BJ (cell line): ENCODE data around the gene GPD2. TPM values are rescaled to one million over a fixed set of nuclear protein-coding genes. Genes with fewer than 3 reads are reported as not detected.

Experiments
- CTCF ChIA-PET: fragments of 350-600 bp; formaldehyde crosslinking; extraction: SDS; loops from one replicate; lab custom pipeline; 2021; ENCODE audit warnings: antibody characterized with exemption, inconsistent platforms; lab: Yijun Ruan, JAX
- POLR2A ChIA-PET: fragments of 300-600 bp; sonication (Branson Sonifier 250); formaldehyde crosslinking; extraction: SDS; loops from one replicate; lab custom pipeline; 2021; ENCODE audit warnings: antibody characterized with exemption; lab: Charles Lee
- DNase-seq: peaks from one replicate; pipeline ENCODE4 v3.0.0-alpha.2; 2011; ENCODE audit warnings: low read depth
- H3K27me3 ChIP-seq: 2 replicates; pipeline ENCODE4 v1.6.0; 2011; ENCODE audit warnings: low read length; ENCODE audit not compliant: control insufficient read depth, insufficient read depth
- H3K36me3 ChIP-seq: 2 replicates; pipeline ENCODE4 v1.5.1; 2011; ENCODE audit warnings: low read length; ENCODE audit not compliant: control insufficient read depth, insufficient read depth
- H3K4me3 ChIP-seq: 2 replicates; pipeline ENCODE4 v1.5.1; 2011; ENCODE audit warnings: low read depth, mild to moderate bottlenecking, control low read depth, low read length
- CTCF ChIP-seq: IDR thresholded peaks from 2 replicates; pipeline ENCODE4 v1.5.1; 2011; ENCODE audit warnings: low read depth, mild to moderate bottlenecking, control low read depth, inconsistent platforms, low read length, moderate library complexity; ENCODE audit not compliant: insufficient read depth
- polyA plus RNA-seq: library from polyadenylated mRNA; depleted of rRNA; stranded (reverse); fragments of >200 nt; gene quantifications from 2 replicates; pipeline ENCODE4 v1.2.3, GENCODE V29; 2011

The GPD2 gene
- polyA plus RNA-seq, 1 experiment = 13.5 TPM

- ChIA-PET POLR2A (no interaction called here), CTCF (interaction anchor here (0.6 kb wide), 1 partner anchor 16 kb away, joined by 3 read pairs; no protein-coding TSS in a partner anchor)
- no peak for TF ChIP-seq CTCF
- no peak overlapping the region for H3K4me3 ChIP-seq
- DNase-seq = no peak
- H3K36me3 ChIP-seq = no peaks in the 10 kb centered on the region
- no peaks in the 10 kb centered on the region for H3K27me3 ChIP-seq
These were observed 101.9 kb downstream of the GPD2 start for GRCh38 chr2:156538083-156538504.

- Histone ChIP-seq H3K36me3 (no peaks in the 10 kb centered on the region), H3K27me3 (no peaks in the 10 kb centered on the region), H3K4me3 (no peak overlapping the region)
- TF ChIP-seq CTCF = no peak
- DNase-seq = no peak
- ChIA-PET CTCF (no interaction called here), POLR2A (no interaction called here)
These were observed 103.1 kb downstream of the GPD2 start for GRCh38 chr2:156539086-156539860.

GRCh38 chr2:156540706-156541105 is 104.5 kb downstream of the GPD2 start:
- POLR2A ChIA-PET = no interaction called here
- no peak for TF ChIP-seq CTCF
- CTCF ChIA-PET = interaction anchor here (0.5 to 1.2 kb wide), 2 partner anchors 84 to 207 kb away, joined by 3 read pairs; no protein-coding TSS in a partner anchor
- H3K27me3 ChIP-seq = no peaks in the 10 kb centered on the region
- H3K36me3 ChIP-seq = no peaks in the 10 kb centered on the region
- no peak overlapping the region for H3K4me3 ChIP-seq
- no peak for DNase-seq

GRCh38 chr2:156541229-156541628 is 105.0 kb downstream of the GPD2 start:
- Histone ChIP-seq H3K27me3 (no peaks in the 10 kb centered on the region), H3K36me3 (no peaks in the 10 kb centered on the region), H3K4me3 (no peak overlapping the region)
- CTCF ChIA-PET = interaction anchor here (0.7 to 1.2 kb wide), 3 partner anchors 8 to 208 kb away, joined by 3 read pairs; no protein-coding TSS in a partner anchor
- DNase-seq = no peak
- TF ChIP-seq CTCF = no peak
- POLR2A ChIA-PET = no interaction called here

- no peaks in the 10 kb centered on the region for H3K27me3 ChIP-seq
- ChIA-PET POLR2A (no interaction called here), CTCF (interaction anchor here (0.7 to 1.2 kb wide), 3 partner anchors 9 to 208 kb away, joined by 3 read pairs; no protein-coding TSS in a partner anchor)
- no peak for TF ChIP-seq CTCF
- H3K36me3 ChIP-seq = no peaks in the 10 kb centered on the region
- no peak overlapping the region for H3K4me3 ChIP-seq
- no peak for DNase-seq
These were observed 105.5 kb downstream of the GPD2 start for GRCh38 chr2:156541706-156542105.
